HepG2 (cell line): Measurements from ENCODE around the gene RTEL1. TPM values are rescaled to one million over a fixed set of nuclear protein-coding genes. Genes with fewer than 3 reads are reported as not detected.
A peak's percentile ranks its signal among the peaks of the same experiment; 100 is the strongest.

Experiments
- ARID4A ChIP-seq: sonication (generic); formaldehyde crosslinking; IDR thresholded peaks from 2 replicates; pipeline ENCODE4 v1.5.0; 2020; ENCODE audit warnings: mild to moderate bottlenecking, missing genetic modification reagents, borderline replicate concordance
- ARNTL ChIP-seq: sonication (generic); formaldehyde crosslinking; IDR thresholded peaks from 2 replicates; pipeline ENCODE4 v1.4.0; 2020; ENCODE audit warnings: mild to moderate bottlenecking, missing genetic modification reagents
- DMAP1 ChIP-seq: IDR thresholded peaks from 2 replicates; pipeline ENCODE4 v1.6.1; 2016
- EED ChIP-seq: sonication (generic); formaldehyde crosslinking; IDR thresholded peaks from 2 replicates; pipeline ENCODE4 v1.5.0; 2020; ENCODE audit warnings: mild to moderate bottlenecking, missing genetic modification reagents
- KDM6A ChIP-seq: IDR thresholded peaks from 2 replicates; pipeline ENCODE4 v1.6.1; 2016; ENCODE audit warnings: low read depth
- PAF1 ChIP-seq: IDR thresholded peaks from 2 replicates; pipeline ENCODE4 v1.6.1; 2016; ENCODE audit warnings: missing genetic modification reagents, missing compliant biosample characterization
- SPEN ChIP-seq: sonication (generic); formaldehyde crosslinking; IDR thresholded peaks from 2 replicates; pipeline ENCODE4 v1.5.1; 2020; ENCODE audit warnings: low read depth, mild to moderate bottlenecking, missing genetic modification reagents
- SRY ChIP-seq: sonication (generic); formaldehyde crosslinking; IDR thresholded peaks from 2 replicates; pipeline ENCODE4 v1.8.0; 2022; ENCODE audit warnings: mild to moderate bottlenecking, missing genetic modification reagents
- ZBTB38 ChIP-seq: sonication (generic); formaldehyde crosslinking; IDR thresholded peaks from 2 replicates; pipeline ENCODE4 v1.5.1; 2020; ENCODE audit warnings: mild to moderate bottlenecking, missing genetic modification reagents
- polyA plus RNA-seq, 8 experiments: library from polyadenylated mRNA; depleted of rRNA in 3 of 8; stranded (reverse) in 7 of 8; unstranded in 1 of 8; fragments of >200 nt; fragmentation: Illumina TruSeq in 4 of 8; extraction: Trizol in 4 of 8; gene quantifications; 2 replicates each; pipeline versions ENCODE4 v1.2.1 to v1.2.3, GENCODE V29; 2011 to 2016; ENCODE audit warnings: low read depth in 4 of 8, missing spikeins in 1 of 8, mixed read lengths in 1 of 8; ENCODE audit not compliant: insufficient read depth in 1 of 8
- total RNA-seq, 5 experiments: library from RNA; depleted of rRNA; stranded (reverse); fragments of >200 nt; fragmentation: Illumina TruSeq; extraction: Trizol; gene quantifications; 2 replicates each; pipeline ENCODE4 v1.2.3, GENCODE V29; 2016; ENCODE audit warnings: low read depth in 1 of 5
- TF ChIP-seq, protein P1 (sequence below): sonication (generic); formaldehyde crosslinking; IDR thresholded peaks from 2 replicates; pipeline ENCODE4 v1.5.1; 2020; ENCODE audit warnings: mild to moderate bottlenecking, missing genetic modification reagents
- TF ChIP-seq, protein P2 (sequence below): sonication (generic); formaldehyde crosslinking; IDR thresholded peaks from 2 replicates; pipeline ENCODE4; 2020; ENCODE audit warnings: missing genetic modification reagents, mild to moderate bottlenecking, borderline replicate concordance
- TF ChIP-seq, protein P3 (sequence below): sonication (generic); formaldehyde crosslinking; IDR thresholded peaks from 2 replicates; pipeline ENCODE4 v1.4.0; 2020; ENCODE audit warnings: mild to moderate bottlenecking, missing genetic modification reagents

Gene RTEL1
- total and polyA plus RNA-seq, 2 of the 13 experiments (the other 11 are each of a cell fraction or from before 2014, with no cell fraction given): 21.8 to 36.4 TPM

GRCh38 chr20:63697357-63697867 is 39.3 kb downstream of the RTEL1 start (continued):
- TF ChIP-seq, protein P1, sequence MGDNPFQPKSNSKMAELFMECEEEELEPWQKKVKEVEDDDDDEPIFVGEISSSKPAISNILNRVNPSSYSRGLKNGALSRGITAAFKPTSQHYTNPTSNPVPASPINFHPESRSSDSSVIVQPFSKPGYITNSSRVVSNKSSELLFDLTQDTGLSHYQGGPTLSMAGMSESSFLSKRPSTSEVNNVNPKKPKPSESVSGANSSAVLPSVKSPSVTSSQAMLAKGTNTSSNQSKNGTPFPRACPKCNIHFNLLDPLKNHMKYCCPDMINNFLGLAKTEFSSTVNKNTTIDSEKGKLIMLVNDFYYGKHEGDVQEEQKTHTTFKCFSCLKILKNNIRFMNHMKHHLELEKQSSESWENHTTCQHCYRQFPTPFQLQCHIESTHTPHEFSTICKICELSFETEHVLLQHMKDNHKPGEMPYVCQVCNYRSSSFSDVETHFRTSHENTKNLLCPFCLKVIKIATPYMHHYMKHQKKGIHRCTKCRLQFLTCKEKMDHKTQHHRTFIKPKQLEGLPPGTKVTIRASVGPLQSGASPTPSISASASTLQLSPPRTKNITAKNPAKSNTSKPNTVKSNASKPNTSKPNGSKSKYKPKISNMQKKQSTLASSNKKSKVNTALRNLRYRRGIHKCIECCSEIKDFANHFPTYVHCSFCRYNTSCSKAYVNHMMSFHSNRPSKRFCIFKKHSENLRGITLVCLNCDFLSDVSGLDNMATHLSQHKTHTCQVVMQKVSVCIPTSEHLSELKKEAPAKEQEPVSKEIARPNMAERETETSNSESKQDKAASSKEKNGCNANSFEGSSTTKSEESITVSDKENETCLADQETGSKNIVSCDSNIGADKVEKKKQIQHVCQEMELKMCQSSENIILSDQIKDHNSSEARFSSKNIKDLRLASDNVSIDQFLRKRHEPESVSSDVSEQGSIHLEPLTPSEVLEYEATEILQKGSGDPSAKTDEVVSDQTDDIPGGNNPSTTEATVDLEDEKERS (CRISPR knock-in tag): no peak; the same call in 1 of the 2 replicates
- TF ChIP-seq ARID4A (CRISPR knock-in tag): 0 out of 2 replicates have a peak, but pooled peaks have one; percentile 41
- no peak for TF ChIP-seq PAF1
- no peak for TF ChIP-seq ZBTB38 (CRISPR knock-in tag)
- no peak for TF ChIP-seq DMAP1 (CRISPR knock-in tag)
- TF ChIP-seq, protein P2, sequence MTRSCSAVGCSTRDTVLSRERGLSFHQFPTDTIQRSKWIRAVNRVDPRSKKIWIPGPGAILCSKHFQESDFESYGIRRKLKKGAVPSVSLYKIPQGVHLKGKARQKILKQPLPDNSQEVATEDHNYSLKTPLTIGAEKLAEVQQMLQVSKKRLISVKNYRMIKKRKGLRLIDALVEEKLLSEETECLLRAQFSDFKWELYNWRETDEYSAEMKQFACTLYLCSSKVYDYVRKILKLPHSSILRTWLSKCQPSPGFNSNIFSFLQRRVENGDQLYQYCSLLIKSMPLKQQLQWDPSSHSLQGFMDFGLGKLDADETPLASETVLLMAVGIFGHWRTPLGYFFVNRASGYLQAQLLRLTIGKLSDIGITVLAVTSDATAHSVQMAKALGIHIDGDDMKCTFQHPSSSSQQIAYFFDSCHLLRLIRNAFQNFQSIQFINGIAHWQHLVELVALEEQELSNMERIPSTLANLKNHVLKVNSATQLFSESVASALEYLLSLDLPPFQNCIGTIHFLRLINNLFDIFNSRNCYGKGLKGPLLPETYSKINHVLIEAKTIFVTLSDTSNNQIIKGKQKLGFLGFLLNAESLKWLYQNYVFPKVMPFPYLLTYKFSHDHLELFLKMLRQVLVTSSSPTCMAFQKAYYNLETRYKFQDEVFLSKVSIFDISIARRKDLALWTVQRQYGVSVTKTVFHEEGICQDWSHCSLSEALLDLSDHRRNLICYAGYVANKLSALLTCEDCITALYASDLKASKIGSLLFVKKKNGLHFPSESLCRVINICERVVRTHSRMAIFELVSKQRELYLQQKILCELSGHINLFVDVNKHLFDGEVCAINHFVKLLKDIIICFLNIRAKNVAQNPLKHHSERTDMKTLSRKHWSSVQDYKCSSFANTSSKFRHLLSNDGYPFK (CRISPR knock-in tag): no peak
- no peak for TF ChIP-seq KDM6A (CRISPR knock-in tag)
- TF ChIP-seq, protein P3, sequence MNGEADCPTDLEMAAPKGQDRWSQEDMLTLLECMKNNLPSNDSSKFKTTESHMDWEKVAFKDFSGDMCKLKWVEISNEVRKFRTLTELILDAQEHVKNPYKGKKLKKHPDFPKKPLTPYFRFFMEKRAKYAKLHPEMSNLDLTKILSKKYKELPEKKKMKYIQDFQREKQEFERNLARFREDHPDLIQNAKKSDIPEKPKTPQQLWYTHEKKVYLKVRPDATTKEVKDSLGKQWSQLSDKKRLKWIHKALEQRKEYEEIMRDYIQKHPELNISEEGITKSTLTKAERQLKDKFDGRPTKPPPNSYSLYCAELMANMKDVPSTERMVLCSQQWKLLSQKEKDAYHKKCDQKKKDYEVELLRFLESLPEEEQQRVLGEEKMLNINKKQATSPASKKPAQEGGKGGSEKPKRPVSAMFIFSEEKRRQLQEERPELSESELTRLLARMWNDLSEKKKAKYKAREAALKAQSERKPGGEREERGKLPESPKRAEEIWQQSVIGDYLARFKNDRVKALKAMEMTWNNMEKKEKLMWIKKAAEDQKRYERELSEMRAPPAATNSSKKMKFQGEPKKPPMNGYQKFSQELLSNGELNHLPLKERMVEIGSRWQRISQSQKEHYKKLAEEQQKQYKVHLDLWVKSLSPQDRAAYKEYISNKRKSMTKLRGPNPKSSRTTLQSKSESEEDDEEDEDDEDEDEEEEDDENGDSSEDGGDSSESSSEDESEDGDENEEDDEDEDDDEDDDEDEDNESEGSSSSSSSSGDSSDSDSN (CRISPR knock-in tag): peak; percentile 2; the same call in 1 of the 2 replicates
- TF ChIP-seq ARNTL: 0 out of 2 replicates have a peak, but pooled peaks have one; percentile 30
- TF ChIP-seq SRY (CRISPR knock-in tag): no peak
- no peak for TF ChIP-seq EED (CRISPR knock-in tag)
- TF ChIP-seq SPEN (CRISPR knock-in tag): no peak
